ENCODE measurements around the gene DTYMK. TPM values are rescaled to one million over a fixed set of nuclear protein-coding genes. Genes with fewer than 3 reads are reported as not detected.
"Not testable (repeated sequence)": the region's sequence is repeated elsewhere in the genome, so short reads cannot be mapped to it uniquely, and the experiment has no call there.

The DTYMK gene
- total and polyA plus RNA-seq, 4 experiments from 2014 or later = 18.8 to 50.3 (median 24.1) TPM

GRCh38 chr2:241668354-241668753 lies 18.3 kb downstream of the DTYMK start:
- no peak for DNase-seq
- H3K27me3 Mint-ChIP-seq = no peaks in the 10 kb centered on the region
- Histone ChIP-seq H3K9me3 (ENCODE audit: control insufficient read depth in 1 of 2, low read length in 2 of 2) (no peaks in the 10 kb centered on the region), H3K4me1 (ENCODE audit: insufficient read depth, low read length) (no peaks in the 10 kb centered on the region), H3K27me3 (ENCODE audit: insufficient read depth, low read length) (no peaks in the 10 kb centered on the region), H3K27ac (ENCODE audit: low read depth, low read length) (no peak overlapping the region), H3K4me3 (ENCODE audit: low read length in 2 of 2) (no peak overlapping the region), H3K36me3 (ENCODE audit: insufficient read depth, low read length) (peaks cover 19% of the 10 kb centered on the region)
- H3K4me1 Mint-ChIP-seq = peaks cover 2 to 10% (median 4%) of the 10 kb centered on the region in 4 donors
- no peak overlapping the region for H3K27ac Mint-ChIP-seq
- no peaks in the 10 kb centered on the region for H3K9me3 Mint-ChIP-seq
- H3K4me3 Mint-ChIP-seq = no peak overlapping the region
- H3K36me3 Mint-ChIP-seq = peaks cover 10 to 45% of the 10 kb centered on the region in 2 donors
- ChIA-PET CTCF (ENCODE audit: partially characterized antibody) (no interaction called here), POLR2A (ENCODE audit: partially characterized antibody) (no interaction called here)
- intact Hi-C loops (cut with micrococcal nuclease) = no loop called here

- CTCF ChIA-PET (ENCODE audit: partially characterized antibody) = no interaction called here
These were observed 19.8 kb downstream of the DTYMK start for GRCh38 chr2:241666627-241667400.

GRCh38 chr2:241665731-241666440 lies 20.7 kb downstream of the DTYMK start:
- intact Hi-C loops (cut with micrococcal nuclease) = no loop called here
- ChIA-PET CTCF (ENCODE audit: partially characterized antibody) (interaction anchor here (1.9 kb wide), 1 partner anchor 212 kb away, joined by 5 read pairs; no protein-coding TSS in a partner anchor), POLR2A (ENCODE audit: partially characterized antibody) (no interaction called here)
- H3K36me3 ChIP-seq (ENCODE audit: insufficient read depth, low read length) = peaks cover 12% of the 10 kb centered on the region
- Mint-ChIP-seq H3K4me1 (peaks cover 2 to 10% (median 4%) of the 10 kb centered on the region in 4 donors), H3K27me3 (no peaks in the 10 kb centered on the region), H3K36me3 (peaks cover 15 to 43% of the 10 kb centered on the region in 2 donors), H3K9me3 (no peaks in the 10 kb centered on the region), H3K27ac (no peak overlapping the region), H3K4me3 (no peak overlapping the region)
- H3K4me3 ChIP-seq (ENCODE audit: low read length in 2 of 2) = no peak overlapping the region
- no peaks in the 10 kb centered on the region for H3K9me3 ChIP-seq (ENCODE audit: control insufficient read depth in 1 of 2, low read length in 2 of 2)
- no peaks in the 10 kb centered on the region for H3K4me1 ChIP-seq (ENCODE audit: insufficient read depth, low read length)
- H3K27me3 ChIP-seq (ENCODE audit: insufficient read depth, low read length) = no peaks in the 10 kb centered on the region
- no peak overlapping the region for H3K27ac ChIP-seq (ENCODE audit: low read depth, low read length)
- DNase-seq = no peak

More at GRCh38 chr2:241666627-241667400, 19.8 kb downstream of the DTYMK start:
- no peaks in the 10 kb centered on the region for H3K27me3 ChIP-seq (ENCODE audit: insufficient read depth, low read length)
- no peak for DNase-seq
- intact Hi-C loops (cut with micrococcal nuclease) = no loop called here
- Mint-ChIP-seq H3K27me3 (no peaks in the 10 kb centered on the region), H3K27ac (no peak overlapping the region), H3K4me1 (peaks cover 2 to 10% (median 4%) of the 10 kb centered on the region in 4 donors), H3K36me3 (peaks cover 12 to 42% of the 10 kb centered on the region in 2 donors), H3K9me3 (no peaks in the 10 kb centered on the region), H3K4me3 (no peak overlapping the region)
- H3K27ac ChIP-seq (ENCODE audit: low read depth, low read length) = no peak overlapping the region
- H3K4me1 ChIP-seq (ENCODE audit: insufficient read depth, low read length) = no peaks in the 10 kb centered on the region
- H3K4me3 ChIP-seq (ENCODE audit: low read length in 2 of 2) = no peak overlapping the region
- H3K9me3 ChIP-seq (ENCODE audit: control insufficient read depth in 1 of 2, low read length in 2 of 2) = no peaks in the 10 kb centered on the region
- POLR2A ChIA-PET (ENCODE audit: partially characterized antibody) = no interaction called here
- peaks cover 19% of the 10 kb centered on the region for H3K36me3 ChIP-seq (ENCODE audit: insufficient read depth, low read length)

- H3K27me3 Mint-ChIP-seq; H3K9me3 ChIP-seq (ENCODE audit: control insufficient read depth in 1 of 2, low read length in 2 of 2); H3K4me3 ChIP-seq (ENCODE audit: low read length in 2 of 2); H3K27me3 ChIP-seq (ENCODE audit: insufficient read depth, low read length); H3K4me1 Mint-ChIP-seq; H3K27ac ChIP-seq (ENCODE audit: low read depth, low read length); H3K4me3 Mint-ChIP-seq; DNase-seq; POLR2A ChIA-PET (ENCODE audit: partially characterized antibody); H3K9me3 Mint-ChIP-seq; H3K4me1 ChIP-seq (ENCODE audit: insufficient read depth, low read length); CTCF ChIA-PET (ENCODE audit: partially characterized antibody); H3K27ac Mint-ChIP-seq; intact Hi-C loops (cut with micrococcal nuclease): not testable (repeated sequence)
- peaks cover 31% of the 10 kb centered on the region for H3K36me3 ChIP-seq (ENCODE audit: insufficient read depth, low read length)
- H3K36me3 Mint-ChIP-seq = peaks cover 29 to 43% of the 10 kb centered on the region in 2 donors
These were observed 23.9 kb downstream of the DTYMK start for GRCh38 chr2:241662731-241663130.

GRCh38 chr2:241660593-241661213 lies 25.9 kb downstream of the DTYMK start:
- Histone ChIP-seq H3K36me3 (ENCODE audit: insufficient read depth, low read length) (peaks cover 34% of the 10 kb centered on the region), H3K27ac (ENCODE audit: low read depth, low read length) (no peak overlapping the region), H3K9me3 (ENCODE audit: control insufficient read depth in 1 of 2, low read length in 2 of 2) (no peaks in the 10 kb centered on the region), H3K4me3 (ENCODE audit: low read length in 2 of 2) (no peak overlapping the region), H3K4me1 (ENCODE audit: insufficient read depth, low read length) (no peaks in the 10 kb centered on the region), H3K27me3 (ENCODE audit: insufficient read depth, low read length) (no peaks in the 10 kb centered on the region)
- Mint-ChIP-seq H3K9me3 (no peaks in the 10 kb centered on the region), H3K27me3 (no peaks in the 10 kb centered on the region), H3K27ac (peak overlapping the region in 1 of 7 donors; percentile 62), H3K4me1 (peaks cover 2 to 5% (median 4%) of the 10 kb centered on the region in 4 donors), H3K4me3 (no peak overlapping the region), H3K36me3 (peaks cover 32 to 50% of the 10 kb centered on the region in 2 donors)
- POLR2A ChIA-PET (ENCODE audit: partially characterized antibody) = no interaction called here
- CTCF ChIA-PET (ENCODE audit: partially characterized antibody) = interaction anchor here (1.3 kb wide), 1 partner anchor 14 kb away, joined by 3 read pairs; no protein-coding TSS in a partner anchor
- DNase-seq = no peak
- intact Hi-C loops (cut with micrococcal nuclease) = no loop called here

GRCh38 chr2:241659150-241659739 lies 27.4 kb downstream of the DTYMK start:
- no peak overlapping the region for H3K27ac ChIP-seq (ENCODE audit: low read depth, low read length)
- H3K27ac Mint-ChIP-seq = no peak overlapping the region
- peaks cover 42 to 61% of the 10 kb centered on the region in 2 donors for H3K36me3 Mint-ChIP-seq
- no peaks in the 10 kb centered on the region for H3K4me1 ChIP-seq (ENCODE audit: insufficient read depth, low read length)
- CTCF ChIA-PET (ENCODE audit: partially characterized antibody) = interaction anchor here (0.8 to 2.2 kb wide), 7 partner anchors 13 to 808 kb away, joined by 3 to 9 read pairs (median 4); partner anchors contain the start of gene DTYMK
- H3K4me3 Mint-ChIP-seq = no peak overlapping the region
- H3K9me3 Mint-ChIP-seq = no peaks in the 10 kb centered on the region
- intact Hi-C loops (cut with micrococcal nuclease) = no loop called here
- no peaks in the 10 kb centered on the region for H3K27me3 Mint-ChIP-seq
- no peaks in the 10 kb centered on the region for H3K27me3 ChIP-seq (ENCODE audit: insufficient read depth, low read length)
- peak in 4 of 5 donors; percentile 22 to 46 (median 38) for DNase-seq
- no peak overlapping the region for H3K4me3 ChIP-seq (ENCODE audit: low read length in 2 of 2)
- H3K4me1 Mint-ChIP-seq = no peaks in the 10 kb centered on the region
- peaks cover 49% of the 10 kb centered on the region for H3K36me3 ChIP-seq (ENCODE audit: insufficient read depth, low read length)
- no peaks in the 10 kb centered on the region for H3K9me3 ChIP-seq (ENCODE audit: control insufficient read depth in 1 of 2, low read length in 2 of 2)
- POLR2A ChIA-PET (ENCODE audit: partially characterized antibody) = no interaction called here

GRCh38 chr2:241658296-241658695 lies 28.3 kb downstream of the DTYMK start:
- peaks cover 51% of the 10 kb centered on the region for H3K36me3 ChIP-seq (ENCODE audit: insufficient read depth, low read length)
- intact Hi-C loops (cut with micrococcal nuclease) = no loop called here
- H3K4me1 ChIP-seq (ENCODE audit: insufficient read depth, low read length) = no peaks in the 10 kb centered on the region
- Mint-ChIP-seq H3K27ac (peak overlapping the region in 1 of 7 donors; percentile 74), H3K36me3 (peaks cover 40 to 65% of the 10 kb centered on the region in 2 donors), H3K9me3 (no peaks in the 10 kb centered on the region), H3K4me1 (no peaks in the 10 kb centered on the region), H3K4me3 (no peak overlapping the region), H3K27me3 (no peaks in the 10 kb centered on the region)
- ChIA-PET CTCF (ENCODE audit: partially characterized antibody) (interaction anchor here (0.8 to 2.2 kb wide), 5 partner anchors 12 to 807 kb away, joined by 3 to 9 read pairs (median 4); partner anchors contain the start of gene DTYMK), POLR2A (ENCODE audit: partially characterized antibody) (no interaction called here)
- H3K27ac ChIP-seq (ENCODE audit: low read depth, low read length) = no peak overlapping the region
- no peaks in the 10 kb centered on the region for H3K9me3 ChIP-seq (ENCODE audit: control insufficient read depth in 1 of 2, low read length in 2 of 2)
- H3K27me3 ChIP-seq (ENCODE audit: insufficient read depth, low read length) = no peaks in the 10 kb centered on the region
- no peak for DNase-seq
- no peak overlapping the region for H3K4me3 ChIP-seq (ENCODE audit: low read length in 2 of 2)
